Kidney tubule cell (primary cell): Measurements from ENCODE around the gene CAMK1D.

ENCODE experiments used
- DNase-seq: peaks from one replicate; pipeline ENCODE4 v3.0.0-alpha.2; 2018; ENCODE audit warnings: low spot score

The CAMK1D gene

DNA sequence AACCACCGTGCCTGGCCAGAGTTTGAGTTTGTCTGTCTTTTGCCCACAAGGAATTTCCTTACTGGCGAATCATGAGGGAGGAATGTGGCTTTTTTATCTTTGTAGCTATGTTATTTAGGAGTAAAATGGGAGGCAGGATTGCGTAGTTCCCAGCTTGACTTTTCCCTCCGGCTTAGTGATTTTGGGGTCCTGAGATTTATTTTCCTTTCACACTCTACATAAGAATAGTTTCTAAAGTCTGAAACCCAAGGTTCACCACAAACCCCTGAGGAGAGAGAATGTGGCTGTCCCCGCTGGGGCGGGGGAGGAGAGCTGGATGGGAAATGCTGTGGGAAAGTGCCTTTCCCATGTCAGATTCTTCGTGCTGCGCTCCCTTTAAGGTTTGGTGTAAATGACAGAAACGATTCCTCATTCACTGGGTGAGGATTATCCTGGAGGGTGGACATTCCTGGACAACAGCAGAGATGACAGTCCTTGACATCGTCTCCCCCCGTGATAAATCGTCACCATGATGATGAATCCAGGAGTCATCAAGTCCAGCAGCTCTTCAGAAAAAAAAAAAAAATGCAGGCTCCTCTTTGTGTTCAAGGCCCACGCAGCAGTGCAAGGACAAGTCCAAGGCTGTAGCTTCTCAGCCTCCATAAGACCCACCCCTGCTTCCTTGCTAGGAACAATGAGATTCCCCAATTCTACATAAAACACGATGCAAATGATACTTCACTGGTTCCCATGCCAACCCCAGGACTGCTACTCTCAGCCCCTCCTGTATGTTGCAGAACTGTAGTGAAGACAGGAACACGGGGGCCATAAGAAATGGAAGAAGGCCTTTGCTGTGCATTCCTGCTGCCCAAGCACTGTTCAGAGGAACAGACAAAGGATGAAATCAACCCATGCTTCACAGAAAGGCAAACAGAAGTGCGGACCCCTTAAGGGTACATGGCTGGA is 419.1 kb downstream of the CAMK1D start:
- peak; percentile 69 for DNase-seq

- DNase-seq: no peak
These were observed 420.1 kb downstream of the CAMK1D start for GRCh38 chr10:12769323-12770044.

DNA sequence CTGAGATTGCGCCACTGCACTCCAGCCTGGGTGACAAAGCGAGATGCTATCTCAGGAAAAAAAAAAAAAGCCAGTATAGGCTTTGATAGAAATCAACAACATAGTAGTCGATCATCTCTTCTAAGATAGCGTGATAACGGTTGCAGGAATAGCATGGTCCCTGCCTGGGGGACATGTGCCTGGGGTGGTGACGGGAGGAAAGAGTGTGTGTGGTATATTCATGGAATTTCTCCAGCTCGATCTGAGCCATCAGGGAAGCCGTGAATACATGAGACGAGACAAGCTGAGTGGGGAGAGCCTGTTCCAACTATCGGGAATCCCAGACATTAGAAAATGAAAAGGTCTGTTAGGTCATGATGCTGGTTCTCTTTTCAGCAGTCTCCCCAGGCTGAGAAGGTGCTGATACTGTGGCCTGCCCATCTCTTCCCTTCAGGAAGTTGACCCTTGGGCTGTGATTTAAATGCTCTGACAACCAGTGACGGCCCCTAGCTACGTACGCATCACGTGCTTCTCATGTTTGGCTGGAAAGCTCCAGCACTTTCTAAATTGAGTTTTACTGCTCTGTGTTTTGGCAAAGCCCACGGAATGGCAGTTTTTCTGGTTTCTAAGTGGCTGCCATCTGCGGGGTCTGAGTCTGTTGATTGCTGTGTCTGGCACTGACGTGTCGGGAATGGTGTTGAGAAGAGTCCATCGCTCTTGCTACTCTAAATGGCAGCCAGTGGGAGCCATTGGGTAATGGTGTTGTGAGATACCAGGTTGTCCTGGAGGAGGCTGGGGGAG is 422.8 kb downstream of the CAMK1D start:
- no peak for DNase-seq

DNA sequence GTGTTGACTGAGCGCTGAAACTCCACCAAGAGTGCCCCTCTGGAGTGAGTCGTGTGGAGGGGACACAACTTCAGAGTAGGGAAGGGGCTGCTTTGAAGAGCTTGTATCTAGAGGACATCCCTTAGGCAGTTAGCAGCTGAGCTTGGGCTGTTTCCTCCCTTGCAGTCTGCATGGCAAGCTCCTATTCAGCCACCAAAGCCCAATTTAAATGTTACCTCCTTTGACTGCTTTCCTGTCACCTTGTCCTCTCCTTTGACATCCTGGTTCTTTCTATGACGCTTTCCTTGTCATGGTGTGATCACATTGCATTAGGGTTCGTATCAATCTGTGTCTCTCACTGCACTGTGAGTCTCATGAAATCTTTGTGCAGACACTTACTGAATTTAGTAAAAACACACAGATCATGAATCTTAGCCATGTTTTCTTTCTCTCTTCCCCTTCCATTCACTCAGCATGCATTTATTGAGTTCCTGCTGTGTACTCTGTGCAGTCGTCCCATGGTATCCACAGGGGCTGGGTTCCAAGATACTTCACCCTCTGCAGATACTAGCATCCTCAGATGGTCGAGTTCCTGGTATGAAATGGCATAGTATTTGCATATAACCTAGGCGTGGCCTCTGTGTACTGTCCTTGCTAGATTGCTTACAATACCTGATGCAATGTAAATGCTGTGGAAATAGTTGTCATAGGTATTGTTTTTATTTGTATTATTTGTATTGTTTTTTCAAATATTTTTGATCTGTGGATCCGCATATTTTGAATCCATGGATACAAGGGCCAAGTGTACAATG is 423.6 kb downstream of the CAMK1D start:
- no peak for DNase-seq

DNA sequence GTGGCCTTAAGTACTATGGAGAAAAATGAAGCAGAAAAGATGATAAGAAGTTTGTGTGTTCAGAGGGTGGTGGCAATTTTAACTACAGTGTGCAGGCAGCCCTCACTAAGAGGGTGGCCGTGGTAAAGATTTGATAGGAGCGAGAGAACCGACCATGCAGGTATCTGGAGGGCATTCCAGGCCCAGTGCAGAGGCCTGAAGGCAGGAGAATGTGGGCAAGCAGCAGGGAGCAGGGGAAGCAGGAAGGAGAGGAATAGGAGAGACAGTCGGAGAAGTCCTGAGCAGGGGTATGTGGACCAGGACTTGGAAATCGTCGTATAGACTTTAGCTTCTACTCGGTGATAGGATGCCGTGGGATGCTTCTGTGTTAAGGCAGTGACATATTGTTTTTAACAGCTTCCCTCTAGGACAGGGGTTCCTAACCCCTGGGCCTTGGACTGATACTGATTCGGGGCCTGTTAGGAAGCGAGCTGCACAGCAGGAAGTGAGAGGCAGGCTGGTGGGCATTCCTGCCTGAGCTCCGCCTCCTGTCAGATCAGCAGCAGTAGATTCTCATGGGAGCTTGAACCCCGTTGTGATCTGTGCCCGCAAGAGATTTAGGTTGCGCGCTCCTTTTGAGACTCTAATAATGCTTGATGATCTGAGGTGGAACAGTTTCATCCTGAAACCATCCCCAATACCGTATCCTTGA is 425.0 kb downstream of the CAMK1D start:
- no peak for DNase-seq

GRCh38 chr10:12777840-12778585 is 428.7 kb downstream of the CAMK1D start:
- no peak for DNase-seq

DNA sequence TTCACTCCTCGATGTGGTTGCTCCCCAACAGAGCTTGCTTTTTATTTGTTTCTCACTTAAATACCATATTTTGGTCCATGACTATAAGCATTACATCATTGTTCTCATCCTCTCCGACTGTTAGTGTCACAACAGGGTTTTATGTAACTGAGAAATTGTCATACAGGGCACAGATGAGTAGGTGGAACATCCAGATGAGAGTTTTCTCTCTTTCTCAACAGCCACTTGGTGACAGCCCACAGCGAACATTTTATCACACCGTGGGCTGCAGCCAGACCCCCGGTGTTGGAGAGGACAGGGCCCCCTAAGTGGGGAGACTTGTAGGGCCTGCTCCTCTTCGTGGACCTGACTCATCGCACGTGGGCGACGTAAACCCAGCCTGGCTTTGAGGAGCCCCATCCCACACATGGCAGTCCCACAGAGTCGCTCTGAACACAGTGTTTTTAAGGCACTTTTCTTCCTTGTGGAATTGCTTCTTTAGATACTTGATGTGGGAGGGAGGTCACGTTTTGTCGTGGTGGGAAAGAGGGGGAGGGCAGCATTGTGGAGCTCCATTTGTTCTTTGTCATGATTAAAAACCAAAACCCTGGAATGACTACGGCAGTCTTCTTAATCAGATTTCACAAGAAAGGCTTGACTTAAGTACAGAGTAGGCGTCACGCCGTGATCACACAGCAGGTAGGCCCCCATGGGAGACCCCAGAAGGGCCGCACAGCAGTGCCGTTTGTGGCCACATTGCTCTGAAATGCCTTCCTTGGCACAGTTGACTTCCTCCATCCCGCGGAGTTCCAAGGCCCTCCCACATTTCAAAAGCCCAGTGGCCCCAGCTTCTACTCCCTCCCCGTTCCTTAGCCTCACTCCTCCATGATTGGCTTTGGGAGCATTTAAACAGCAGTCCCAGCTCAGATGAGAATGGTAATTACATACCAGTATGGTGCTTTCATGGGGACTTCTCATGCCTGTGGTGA is 431.6 kb downstream of the CAMK1D start:
- no peak for DNase-seq

GRCh38 chr10:12781976-12782375 is 432.6 kb downstream of the CAMK1D start:
- DNase-seq: no peak

DNA sequence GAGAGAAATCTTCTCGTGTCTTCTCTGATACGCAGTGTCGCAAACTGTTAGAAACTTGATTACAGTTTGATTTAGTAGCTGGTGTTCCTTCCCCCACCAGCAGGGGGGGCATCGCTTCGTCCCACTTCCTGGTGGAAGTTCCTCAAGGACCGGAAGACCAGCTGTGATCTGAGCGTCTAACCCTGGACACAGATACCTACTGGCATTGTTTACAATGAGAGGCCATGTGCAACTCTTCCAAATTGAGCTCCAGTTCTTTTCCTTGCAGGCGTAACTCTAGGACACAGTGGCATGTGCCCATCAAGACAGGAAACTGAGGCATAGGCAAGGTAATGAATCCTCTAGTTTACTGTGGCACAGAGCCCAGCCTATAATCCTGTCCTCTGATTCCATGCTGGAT is 433.2 kb downstream of the CAMK1D start:
- peak; percentile 46 for DNase-seq

DNA sequence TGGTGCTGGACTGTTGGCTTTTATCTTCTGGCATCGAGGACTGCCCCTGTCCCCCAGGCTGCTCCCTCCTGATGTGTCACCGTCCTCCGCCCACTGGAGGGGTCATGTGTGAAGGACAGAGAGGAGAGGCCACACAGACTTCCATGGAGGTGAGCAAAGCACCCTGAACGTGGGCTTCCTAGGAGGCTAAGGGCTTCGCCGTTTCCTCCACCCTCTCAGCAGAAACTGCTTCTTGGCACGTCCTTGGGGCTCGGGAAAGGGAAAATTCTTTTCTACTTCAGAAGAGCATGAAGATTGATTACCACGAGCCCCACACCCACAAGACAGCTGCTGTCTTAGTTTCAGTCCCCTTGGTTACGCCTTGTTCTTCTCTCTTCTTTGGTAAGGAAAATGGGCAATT is 433.9 kb downstream of the CAMK1D start:
- DNase-seq: no peak

- DNase-seq: no peak
These were observed 435.3 kb downstream of the CAMK1D start for GRCh38 chr10:12784646-12785045.

DNA sequence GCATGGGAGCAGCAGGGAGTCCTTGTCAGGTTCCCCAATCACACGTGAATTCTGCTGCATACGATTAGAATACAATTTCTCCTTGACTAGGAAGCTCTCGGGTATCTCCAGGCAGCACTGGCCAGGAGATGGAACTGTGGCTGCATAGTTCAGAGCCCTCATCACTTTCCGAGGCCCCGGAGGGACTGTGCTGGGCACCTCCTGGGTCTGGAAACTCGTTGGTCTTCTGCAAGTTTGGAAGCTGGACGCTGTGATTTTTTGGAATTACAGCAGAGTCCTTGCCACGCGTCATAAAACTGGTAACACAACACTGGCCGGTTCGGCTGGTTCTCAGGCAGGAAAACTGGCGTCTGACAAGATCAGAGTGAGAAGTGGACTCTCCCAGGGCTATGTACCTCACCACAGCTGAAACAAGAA is 436.1 kb downstream of the CAMK1D start:
- no peak for DNase-seq

GRCh38 chr10:12787297-12787696 is 437.9 kb downstream of the CAMK1D start:
- DNase-seq: no peak

DNA sequence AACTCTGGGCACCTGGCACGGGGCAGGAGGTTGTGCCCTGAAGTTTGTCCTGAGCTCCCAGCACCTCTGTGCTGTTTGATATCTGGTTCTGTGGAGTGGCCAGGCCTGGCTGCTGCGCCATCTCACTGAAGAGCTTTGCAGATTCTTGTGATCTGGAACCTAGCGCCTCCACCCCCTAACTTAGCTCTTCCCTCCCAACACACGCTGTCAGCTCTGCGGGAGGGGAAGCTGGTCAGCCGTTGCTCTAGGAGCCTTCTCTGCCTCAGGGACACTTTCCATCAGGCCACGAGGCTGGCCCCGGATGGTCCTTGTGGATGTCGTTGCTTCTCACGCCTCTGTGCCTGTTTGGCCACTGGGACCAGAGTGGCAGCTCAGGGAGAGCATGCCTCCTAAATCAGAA is 438.9 kb downstream of the CAMK1D start:
- DNase-seq: no peak

GRCh38 chr10:12790270-12790669 is 440.9 kb downstream of the CAMK1D start:
- DNase-seq: no peak

GRCh38 chr10:12791728-12792127 is 442.4 kb downstream of the CAMK1D start:
- DNase-seq: no peak

GRCh38 chr10:12792889-12793556 is 443.7 kb downstream of the CAMK1D start:
- DNase-seq: no peak

GRCh38 chr10:12795315-12796110 is 446.2 kb downstream of the CAMK1D start:
- DNase-seq: no peak
